ENCODE measurements around the gene SHISA2. TPM values are rescaled to one million over a fixed set of nuclear protein-coding genes. Genes with fewer than 3 reads are reported as not detected.

The SHISA2 gene
- total RNA-seq, 1 experiment from 2014 or later, result 1.2 TPM

DNA sequence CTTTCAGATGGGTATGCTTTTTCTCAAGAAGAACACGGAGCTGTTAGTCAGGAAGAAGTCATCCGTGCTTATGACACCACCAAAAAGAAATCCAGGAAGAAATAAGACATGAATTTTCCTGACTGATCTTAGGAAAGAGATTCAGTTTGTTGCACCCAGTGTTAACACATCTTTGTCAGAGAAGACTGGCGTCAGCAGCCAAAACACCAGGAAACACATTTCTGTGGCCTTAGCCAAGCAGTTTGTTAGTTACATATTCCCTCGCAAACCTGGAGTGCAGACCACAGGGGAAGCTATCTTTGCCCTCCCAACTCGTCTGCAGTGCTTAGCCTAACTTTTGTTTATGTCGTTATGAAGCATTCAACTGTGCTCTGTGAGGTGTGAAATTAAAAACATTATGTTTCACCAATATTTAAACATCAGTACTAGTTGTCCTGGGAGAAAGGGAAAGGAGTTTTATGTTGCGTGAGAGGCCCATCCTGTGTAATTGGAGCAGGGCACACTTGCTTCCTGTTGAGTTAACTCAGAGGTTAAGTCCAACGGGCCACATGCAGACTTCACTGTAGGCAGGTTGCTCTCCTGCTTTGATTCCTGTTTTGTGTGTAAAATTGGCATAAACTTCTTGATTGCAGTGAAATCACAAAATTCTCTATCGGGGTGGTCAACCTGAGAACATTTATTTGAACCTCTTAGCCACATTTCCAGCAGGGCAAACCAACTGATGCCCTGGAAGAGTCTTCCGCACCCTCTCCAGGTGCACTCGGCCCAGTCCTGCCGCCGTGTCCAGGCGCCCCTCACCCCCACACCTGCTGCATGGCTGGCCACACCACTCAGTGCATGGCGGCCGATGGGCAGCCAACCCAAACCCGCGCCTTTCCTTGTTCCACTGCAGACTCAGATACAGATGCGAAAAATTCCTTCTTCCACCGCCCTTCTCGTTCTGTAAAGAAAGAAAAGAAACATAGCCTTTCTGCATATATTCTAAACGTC, 31.6 kb downstream of the SHISA2 start:
- ChIA-PET POLR2A (interaction anchor here (0.9 to 1.1 kb wide), 2 partner anchors 37 to 72 kb away, joined by 3 to 4 read pairs; no protein-coding TSS in a partner anchor), CTCF (interaction anchor here (0.6 to 0.8 kb wide), 2 partner anchors 42 to 572 kb away, joined by 3 read pairs; no protein-coding TSS in a partner anchor)
- no peaks in the 10 kb centered on the region for H3K27me3 Mint-ChIP-seq (ENCODE audit: insufficient read depth, unreplicated experiment)
- H3K4me1 Mint-ChIP-seq (ENCODE audit: insufficient read depth, unreplicated experiment), result peaks cover 54% of the 10 kb centered on the region
- H3K27ac Mint-ChIP-seq (ENCODE audit: low read depth, unreplicated experiment), result no peak overlapping the region
- no peaks in the 10 kb centered on the region for H3K36me3 Mint-ChIP-seq (ENCODE audit: insufficient read depth, unreplicated experiment)
- peak; percentile 43 for DNase-seq (ENCODE audit: unreplicated experiment)
- BruUV-seq (replicated peaks), result no TSS peak
- intact Hi-C loops (cut with micrococcal nuclease), result no loop called here
- TF ChIP-seq, protein P1, sequence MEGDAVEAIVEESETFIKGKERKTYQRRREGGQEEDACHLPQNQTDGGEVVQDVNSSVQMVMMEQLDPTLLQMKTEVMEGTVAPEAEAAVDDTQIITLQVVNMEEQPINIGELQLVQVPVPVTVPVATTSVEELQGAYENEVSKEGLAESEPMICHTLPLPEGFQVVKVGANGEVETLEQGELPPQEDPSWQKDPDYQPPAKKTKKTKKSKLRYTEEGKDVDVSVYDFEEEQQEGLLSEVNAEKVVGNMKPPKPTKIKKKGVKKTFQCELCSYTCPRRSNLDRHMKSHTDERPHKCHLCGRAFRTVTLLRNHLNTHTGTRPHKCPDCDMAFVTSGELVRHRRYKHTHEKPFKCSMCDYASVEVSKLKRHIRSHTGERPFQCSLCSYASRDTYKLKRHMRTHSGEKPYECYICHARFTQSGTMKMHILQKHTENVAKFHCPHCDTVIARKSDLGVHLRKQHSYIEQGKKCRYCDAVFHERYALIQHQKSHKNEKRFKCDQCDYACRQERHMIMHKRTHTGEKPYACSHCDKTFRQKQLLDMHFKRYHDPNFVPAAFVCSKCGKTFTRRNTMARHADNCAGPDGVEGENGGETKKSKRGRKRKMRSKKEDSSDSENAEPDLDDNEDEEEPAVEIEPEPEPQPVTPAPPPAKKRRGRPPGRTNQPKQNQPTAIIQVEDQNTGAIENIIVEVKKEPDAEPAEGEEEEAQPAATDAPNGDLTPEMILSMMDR (IDR thresholded peaks at IDR 0.05; ENCODE audit: unreplicated experiment), result no peak
- H3K9me3 Mint-ChIP-seq (ENCODE audit: unreplicated experiment), result no peaks in the 10 kb centered on the region
- no peak overlapping the region for H3K4me3 Mint-ChIP-seq (ENCODE audit: unreplicated experiment)

GRCh38 chr13:26019251-26019650, 32.6 kb downstream of the SHISA2 start:
- no peak for DNase-seq (ENCODE audit: unreplicated experiment)
- Mint-ChIP-seq H3K27ac (ENCODE audit: low read depth, unreplicated experiment) (no peak overlapping the region), H3K9me3 (ENCODE audit: unreplicated experiment) (no peaks in the 10 kb centered on the region), H3K36me3 (ENCODE audit: insufficient read depth, unreplicated experiment) (no peaks in the 10 kb centered on the region), H3K4me1 (ENCODE audit: insufficient read depth, unreplicated experiment) (peaks cover 47% of the 10 kb centered on the region), H3K27me3 (ENCODE audit: insufficient read depth, unreplicated experiment) (no peaks in the 10 kb centered on the region), H3K4me3 (ENCODE audit: unreplicated experiment) (no peak overlapping the region)
- intact Hi-C loops (cut with micrococcal nuclease), result no loop called here
- no TSS peak for BruUV-seq (replicated peaks)
- POLR2A ChIA-PET, result interaction anchor here (1.1 kb wide), 1 partner anchor 36 kb away, joined by 3 read pairs; no protein-coding TSS in a partner anchor
- CTCF ChIA-PET, result interaction anchor here (0.8 kb wide), 1 partner anchor 43 kb away, joined by 3 read pairs; no protein-coding TSS in a partner anchor
- TF ChIP-seq, protein P1 (IDR thresholded peaks at IDR 0.05; ENCODE audit: unreplicated experiment), result no peak

GRCh38 chr13:26017932-26018665, 33.7 kb downstream of the SHISA2 start:
- Mint-ChIP-seq H3K4me1 (ENCODE audit: insufficient read depth, unreplicated experiment) (peaks cover 41% of the 10 kb centered on the region), H3K27ac (ENCODE audit: low read depth, unreplicated experiment) (no peak overlapping the region), H3K4me3 (ENCODE audit: unreplicated experiment) (no peak overlapping the region), H3K9me3 (ENCODE audit: unreplicated experiment) (no peaks in the 10 kb centered on the region), H3K36me3 (ENCODE audit: insufficient read depth, unreplicated experiment) (no peaks in the 10 kb centered on the region), H3K27me3 (ENCODE audit: insufficient read depth, unreplicated experiment) (no peaks in the 10 kb centered on the region)
- no TSS peak for BruUV-seq (replicated peaks)
- intact Hi-C loops (cut with micrococcal nuclease), result no loop called here
- ChIA-PET POLR2A (interaction anchor here (0.7 kb wide), 1 partner anchor 17 kb away, joined by 3 read pairs; no protein-coding TSS in a partner anchor), CTCF (interaction anchor here (0.5 to 0.6 kb wide), 3 partner anchors 10 to 639 kb away, joined by 3 read pairs; no protein-coding TSS in a partner anchor)
- TF ChIP-seq, protein P1 (IDR thresholded peaks at IDR 0.05; ENCODE audit: unreplicated experiment), result no peak
- DNase-seq (ENCODE audit: unreplicated experiment), result no peak

All from MCF 10A (cell line).